ENCODE measurements around the gene PDE6G. TPM values are rescaled to one million over a fixed set of nuclear protein-coding genes. Genes with fewer than 3 reads are reported as not detected.
A peak's percentile ranks its signal among the peaks of the same experiment; 100 is the strongest.

The PDE6G gene
- total and polyA plus RNA-seq, 2 of the 13 experiments (the other 11 are each of a cell fraction or from before 2014, with no cell fraction given), result 1.4 to 6.7 TPM

- TF ChIP-seq CBX1 (IDR thresholded peaks at IDR 0.05; ENCODE audit: low read depth) (no peak), YEATS2 (CRISPR knock-in tag; IDR thresholded peaks at IDR 0.05; ENCODE audit: borderline replicate concordance) (no peak), ASH2L (IDR thresholded peaks at IDR 0.05; ENCODE audit: insufficient read length, low read depth, low read length) (no peak), IKZF4 (CRISPR knock-in tag; IDR thresholded peaks at IDR 0.05; ENCODE audit: borderline replicate concordance, low read depth, not compliant biosample characterization) (no peak), POLR2AphosphoS5 (IDR thresholded peaks at IDR 0.05; ENCODE audit: low read depth, low read length) (no peak), ARHGAP35 (CRISPR knock-in tag; IDR thresholded peaks at IDR 0.05; ENCODE audit: borderline replicate concordance) (no peak), ETV6 (CRISPR knock-in tag; conservative IDR thresholded peaks at IDR 0.05) (no peak), ZMAT3 (CRISPR knock-in tag; conservative IDR thresholded peaks at IDR 0.05) (no peak), PPARG (CRISPR knock-in tag; conservative IDR thresholded peaks at IDR 0.05) (no peak), MLLT10 (CRISPR knock-in tag; IDR thresholded peaks at IDR 0.05) (peak; percentile 84; the same call in 1 of the 2 replicates), ZNF605 (CRISPR knock-in tag; IDR thresholded peaks at IDR 0.05) (peak; percentile 82; the same call in 1 of the 2 replicates), FOXO4 (CRISPR knock-in tag; conservative IDR thresholded peaks at IDR 0.05) (0 out of 2 replicates have a peak, but pooled peaks have one; percentile 85), ZFP1 (CRISPR knock-in tag; IDR thresholded peaks at IDR 0.05) (no peak), MLXIP (CRISPR knock-in tag; IDR thresholded peaks at IDR 0.05; ENCODE audit: borderline replicate concordance) (0 out of 2 replicates have a peak, but pooled peaks have one; percentile 25), HES4 (CRISPR knock-in tag; IDR thresholded peaks at IDR 0.05; ENCODE audit: borderline replicate concordance) (0 out of 2 replicates have a peak, but pooled peaks have one; percentile 1), ZBTB49 (CRISPR knock-in tag; IDR thresholded peaks at IDR 0.05; ENCODE audit: borderline replicate concordance) (no peak), RFX1 (IDR thresholded peaks at IDR 0.05) (no peak)
- TF ChIP-seq, protein P1, sequence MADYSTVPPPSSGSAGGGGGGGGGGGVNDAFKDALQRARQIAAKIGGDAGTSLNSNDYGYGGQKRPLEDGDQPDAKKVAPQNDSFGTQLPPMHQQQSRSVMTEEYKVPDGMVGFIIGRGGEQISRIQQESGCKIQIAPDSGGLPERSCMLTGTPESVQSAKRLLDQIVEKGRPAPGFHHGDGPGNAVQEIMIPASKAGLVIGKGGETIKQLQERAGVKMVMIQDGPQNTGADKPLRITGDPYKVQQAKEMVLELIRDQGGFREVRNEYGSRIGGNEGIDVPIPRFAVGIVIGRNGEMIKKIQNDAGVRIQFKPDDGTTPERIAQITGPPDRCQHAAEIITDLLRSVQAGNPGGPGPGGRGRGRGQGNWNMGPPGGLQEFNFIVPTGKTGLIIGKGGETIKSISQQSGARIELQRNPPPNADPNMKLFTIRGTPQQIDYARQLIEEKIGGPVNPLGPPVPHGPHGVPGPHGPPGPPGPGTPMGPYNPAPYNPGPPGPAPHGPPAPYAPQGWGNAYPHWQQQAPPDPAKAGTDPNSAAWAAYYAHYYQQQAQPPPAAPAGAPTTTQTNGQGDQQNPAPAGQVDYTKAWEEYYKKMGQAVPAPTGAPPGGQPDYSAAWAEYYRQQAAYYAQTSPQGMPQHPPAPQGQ (CRISPR knock-in tag; IDR thresholded peaks at IDR 0.05; ENCODE audit: borderline replicate concordance), result no peak; the same call in 1 of the 2 replicates
- TF ChIP-seq, protein P2, sequence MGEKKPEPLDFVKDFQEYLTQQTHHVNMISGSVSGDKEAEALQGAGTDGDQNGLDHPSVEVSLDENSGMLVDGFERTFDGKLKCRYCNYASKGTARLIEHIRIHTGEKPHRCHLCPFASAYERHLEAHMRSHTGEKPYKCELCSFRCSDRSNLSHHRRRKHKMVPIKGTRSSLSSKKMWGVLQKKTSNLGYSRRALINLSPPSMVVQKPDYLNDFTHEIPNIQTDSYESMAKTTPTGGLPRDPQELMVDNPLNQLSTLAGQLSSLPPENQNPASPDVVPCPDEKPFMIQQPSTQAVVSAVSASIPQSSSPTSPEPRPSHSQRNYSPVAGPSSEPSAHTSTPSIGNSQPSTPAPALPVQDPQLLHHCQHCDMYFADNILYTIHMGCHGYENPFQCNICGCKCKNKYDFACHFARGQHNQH (CRISPR knock-in tag; IDR thresholded peaks at IDR 0.05), result no peak
Observed at GRCh38 chr17:81703747-81704654, 47.7 kb upstream of the PDE6G start (continued).
